Measurements from ENCODE around the gene NFIB.

The NFIB gene

DNA sequence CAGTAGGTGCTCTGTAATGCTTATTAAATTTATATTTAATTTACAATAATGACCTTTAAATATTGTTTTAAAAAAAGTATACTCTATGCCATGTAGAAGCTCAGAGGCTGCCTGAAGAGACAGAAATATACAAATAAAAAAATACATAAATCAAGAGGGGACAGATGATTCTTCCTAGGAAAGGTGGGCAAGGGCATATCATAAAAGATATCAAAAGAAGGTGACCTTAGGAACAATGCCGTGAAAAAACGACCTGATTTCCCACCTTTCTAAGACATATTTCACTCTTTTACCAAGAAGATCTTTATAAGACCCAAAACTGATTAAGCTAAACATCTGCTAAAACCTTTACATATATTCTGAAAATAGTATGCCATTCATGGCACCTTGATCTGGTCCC is 128.9 kb downstream of the NFIB start:
- ChIA-PET POLR2A (no interaction called here), CTCF (no interaction called here)
- no peak for DNase-seq (ENCODE audit: extremely low spot score)

DNA sequence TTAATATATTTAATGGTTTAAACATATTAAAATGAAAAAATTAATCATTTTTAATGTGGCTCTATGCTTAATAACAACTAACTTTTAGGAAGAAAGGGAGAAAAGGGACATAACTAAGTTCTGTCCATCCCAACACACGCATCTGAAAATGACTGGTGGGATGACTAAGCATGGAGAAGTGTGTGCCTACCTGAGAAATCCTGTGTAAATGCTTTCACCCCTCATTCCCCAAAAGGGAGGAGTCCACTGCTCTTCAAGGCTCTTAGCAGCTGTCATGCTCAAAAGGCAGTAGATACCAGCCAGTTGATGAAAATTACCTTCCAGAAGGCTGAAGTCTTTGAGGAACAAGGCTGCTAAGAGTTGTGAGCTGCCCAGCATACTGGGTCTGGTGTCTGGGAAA is 130.9 kb downstream of the NFIB start:
- no peak for DNase-seq (ENCODE audit: extremely low spot score)
- POLR2A ChIA-PET: no interaction called here
- CTCF ChIA-PET: no interaction called here

More for the DNA sequence above, 128.9 kb downstream of the NFIB start:
- TF ChIP-seq ELF4 (IDR thresholded peaks at IDR 0.05) (no peak), FOXK2 (IDR thresholded peaks at IDR 0.05) (no peak), SP1 (IDR thresholded peaks at IDR 0.05) (no peak), ARNT (IDR thresholded peaks at IDR 0.05) (no peak), LEF1 (IDR thresholded peaks at IDR 0.05; ENCODE audit: borderline replicate concordance) (no peak)

DNA sequence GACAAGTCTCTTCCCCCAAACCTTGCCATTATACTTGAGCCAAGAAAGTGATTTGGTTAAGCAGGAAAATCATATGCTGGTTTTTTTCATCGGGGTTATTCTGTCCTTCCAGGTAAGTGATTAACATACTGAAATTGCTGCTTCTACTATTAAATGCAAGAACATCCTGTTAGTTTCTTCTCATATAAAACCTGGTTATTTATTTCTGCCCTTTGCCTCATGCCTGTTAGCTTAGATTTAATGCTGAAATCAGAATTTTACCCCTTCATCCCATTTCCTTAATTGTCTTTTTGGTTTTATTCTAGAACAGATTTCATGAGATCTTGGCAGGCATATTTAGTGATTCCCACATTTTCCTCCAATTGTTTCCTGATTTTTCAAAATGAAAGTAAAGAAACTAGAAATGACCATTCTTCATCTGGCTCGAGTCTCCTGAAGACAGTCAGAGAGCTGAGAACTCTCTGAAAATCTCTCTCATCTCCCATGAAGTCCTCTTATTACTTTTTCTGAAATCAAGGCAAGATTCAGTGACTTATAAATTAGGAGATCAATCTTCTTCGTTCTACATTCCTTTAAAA is 132.9 kb downstream of the NFIB start:
- POLR2A ChIA-PET: no interaction called here
- CTCF ChIA-PET: no interaction called here
- TF ChIP-seq ZNF384 (IDR thresholded peaks at IDR 0.05) (no peak), FOXA1 (IDR thresholded peaks at IDR 0.05) (no peak)
- DNase-seq (ENCODE audit: extremely low spot score): no peak

More for the DNA sequence above, 130.9 kb downstream of the NFIB start:
- TF ChIP-seq FOXK2 (IDR thresholded peaks at IDR 0.05): no peak
- no peak for TF ChIP-seq L3MBTL2 (conservative IDR thresholded peaks at IDR 0.05)
- TF ChIP-seq FOXA1 (IDR thresholded peaks at IDR 0.05): no peak
- TF ChIP-seq, protein P1, sequence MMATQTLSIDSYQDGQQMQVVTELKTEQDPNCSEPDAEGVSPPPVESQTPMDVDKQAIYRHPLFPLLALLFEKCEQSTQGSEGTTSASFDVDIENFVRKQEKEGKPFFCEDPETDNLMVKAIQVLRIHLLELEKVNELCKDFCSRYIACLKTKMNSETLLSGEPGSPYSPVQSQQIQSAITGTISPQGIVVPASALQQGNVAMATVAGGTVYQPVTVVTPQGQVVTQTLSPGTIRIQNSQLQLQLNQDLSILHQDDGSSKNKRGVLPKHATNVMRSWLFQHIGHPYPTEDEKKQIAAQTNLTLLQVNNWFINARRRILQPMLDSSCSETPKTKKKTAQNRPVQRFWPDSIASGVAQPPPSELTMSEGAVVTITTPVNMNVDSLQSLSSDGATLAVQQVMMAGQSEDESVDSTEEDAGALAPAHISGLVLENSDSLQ (IDR thresholded peaks at IDR 0.05): no peak
- no peak for TF ChIP-seq ARNT (IDR thresholded peaks at IDR 0.05)
- no peak for TF ChIP-seq LEF1 (IDR thresholded peaks at IDR 0.05; ENCODE audit: borderline replicate concordance)
- TF ChIP-seq HDGF (IDR thresholded peaks at IDR 0.05; ENCODE audit: borderline replicate concordance): no peak
- no peak for TF ChIP-seq NFRKB (IDR thresholded peaks at IDR 0.05)
- TF ChIP-seq TARDBP (IDR thresholded peaks at IDR 0.05): no peak
- TF ChIP-seq FOXM1 (IDR thresholded peaks at IDR 0.05; ENCODE audit: borderline replicate concordance): no peak
- TF ChIP-seq ZNF384 (IDR thresholded peaks at IDR 0.05): no peak
- TF ChIP-seq SUZ12 (IDR thresholded peaks at IDR 0.05): no peak
- no peak for TF ChIP-seq CTBP1 (IDR thresholded peaks at IDR 0.05; ENCODE audit: borderline replicate concordance)

DNA sequence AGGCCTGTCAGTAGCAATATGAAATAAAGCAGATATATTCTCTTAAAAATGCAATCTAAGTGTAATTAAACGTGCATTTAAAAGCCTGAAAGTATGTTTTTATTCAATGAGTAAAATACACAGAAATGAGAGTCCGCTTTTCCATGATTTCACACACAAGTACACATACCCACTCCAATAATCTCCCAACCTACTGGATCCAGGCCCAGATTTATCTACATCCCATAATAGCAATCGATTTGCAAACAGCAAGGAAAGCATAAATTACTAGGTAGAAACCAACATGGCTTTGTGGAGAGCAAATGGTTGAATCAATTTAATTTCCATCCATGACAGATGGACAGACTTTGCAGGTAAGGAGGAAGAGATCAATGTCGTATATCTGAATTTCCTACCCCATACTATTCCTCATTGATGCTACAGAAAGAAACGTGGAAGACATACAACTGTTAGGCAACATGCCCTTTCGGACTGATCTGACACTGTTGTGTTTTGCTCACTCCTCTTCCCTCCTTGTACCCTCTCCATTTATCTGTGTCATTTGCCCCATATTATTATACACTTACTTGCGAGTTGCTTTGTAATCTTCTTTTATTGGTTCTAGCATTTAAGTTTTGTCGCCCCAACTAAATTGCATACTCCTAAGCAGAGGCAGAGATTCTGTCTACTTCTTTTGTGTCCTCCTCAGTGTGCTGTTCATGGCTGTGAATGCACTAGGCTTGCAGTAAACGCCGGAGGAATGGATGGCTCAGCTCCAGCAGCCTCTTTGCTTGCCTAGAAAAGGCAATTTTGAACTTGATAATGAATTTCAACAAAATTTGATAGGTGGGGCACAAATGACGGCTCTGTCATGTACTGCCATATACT is 133.6 kb downstream of the NFIB start:
- DNase-seq (ENCODE audit: extremely low spot score): no peak
- POLR2A ChIA-PET: no interaction called here
- CTCF ChIA-PET: no interaction called here
- TF ChIP-seq, protein P1 (IDR thresholded peaks at IDR 0.05): no peak
- TF ChIP-seq NFRKB (IDR thresholded peaks at IDR 0.05): no peak
- no peak for TF ChIP-seq L3MBTL2 (conservative IDR thresholded peaks at IDR 0.05)
- no peak for TF ChIP-seq CTBP1 (IDR thresholded peaks at IDR 0.05; ENCODE audit: borderline replicate concordance)
- no peak for TF ChIP-seq SUZ12 (IDR thresholded peaks at IDR 0.05)
- no peak for TF ChIP-seq LEF1 (IDR thresholded peaks at IDR 0.05; ENCODE audit: borderline replicate concordance)
- TF ChIP-seq FOXM1 (IDR thresholded peaks at IDR 0.05; ENCODE audit: borderline replicate concordance): no peak
- no peak for TF ChIP-seq ARNT (IDR thresholded peaks at IDR 0.05)
- no peak for TF ChIP-seq BHLHE40 (IDR thresholded peaks at IDR 0.05; ENCODE audit: borderline replicate concordance)
- TF ChIP-seq ELF4 (IDR thresholded peaks at IDR 0.05): no peak
- TF ChIP-seq SP1 (IDR thresholded peaks at IDR 0.05): no peak
- TF ChIP-seq ZNF384 (IDR thresholded peaks at IDR 0.05): no peak
- TF ChIP-seq FOXA1 (IDR thresholded peaks at IDR 0.05): no peak
- no peak for TF ChIP-seq TARDBP (IDR thresholded peaks at IDR 0.05)
- no peak for TF ChIP-seq HDGF (IDR thresholded peaks at IDR 0.05; ENCODE audit: borderline replicate concordance)

GRCh38 chr9:14179449-14179848 is 134.5 kb downstream of the NFIB start:
- CTCF ChIA-PET: no interaction called here
- no peak for DNase-seq (ENCODE audit: extremely low spot score)
- TF ChIP-seq FOXA1 (IDR thresholded peaks at IDR 0.05): no peak
- no peak for TF ChIP-seq ARNT (IDR thresholded peaks at IDR 0.05)
- TF ChIP-seq NFRKB (IDR thresholded peaks at IDR 0.05): no peak
- no peak for TF ChIP-seq ELF4 (IDR thresholded peaks at IDR 0.05)
- TF ChIP-seq FOXK2 (IDR thresholded peaks at IDR 0.05): no peak
- TF ChIP-seq TARDBP (IDR thresholded peaks at IDR 0.05): no peak
- TF ChIP-seq, protein P1 (IDR thresholded peaks at IDR 0.05): no peak
- TF ChIP-seq FOXM1 (IDR thresholded peaks at IDR 0.05; ENCODE audit: borderline replicate concordance): no peak
- POLR2A ChIA-PET: no interaction called here

GRCh38 chr9:14175778-14176177 is 138.2 kb downstream of the NFIB start:
- DNase-seq (ENCODE audit: extremely low spot score): no peak
- TF ChIP-seq FOXA1 (IDR thresholded peaks at IDR 0.05) (no peak), SUZ12 (IDR thresholded peaks at IDR 0.05) (no peak), LEF1 (IDR thresholded peaks at IDR 0.05; ENCODE audit: borderline replicate concordance) (no peak), ELF4 (IDR thresholded peaks at IDR 0.05) (no peak), L3MBTL2 (conservative IDR thresholded peaks at IDR 0.05) (no peak), TARDBP (IDR thresholded peaks at IDR 0.05) (no peak), BHLHE40 (IDR thresholded peaks at IDR 0.05; ENCODE audit: borderline replicate concordance) (no peak), NFRKB (IDR thresholded peaks at IDR 0.05) (no peak), ZNF384 (IDR thresholded peaks at IDR 0.05) (no peak), FOXK2 (IDR thresholded peaks at IDR 0.05) (no peak), HDGF (IDR thresholded peaks at IDR 0.05; ENCODE audit: borderline replicate concordance) (no peak), CTBP1 (IDR thresholded peaks at IDR 0.05; ENCODE audit: borderline replicate concordance) (no peak), SP1 (IDR thresholded peaks at IDR 0.05) (no peak), FOXM1 (IDR thresholded peaks at IDR 0.05; ENCODE audit: borderline replicate concordance) (no peak), ARNT (IDR thresholded peaks at IDR 0.05) (no peak)
- TF ChIP-seq, protein P1 (IDR thresholded peaks at IDR 0.05): no peak
- CTCF ChIA-PET: no interaction called here
- POLR2A ChIA-PET: no interaction called here

Measured in HEK293T (cell line).